Brain microvascular endothelial cell (primary cell): ENCODE results near the gene HSCB.

Experiments
- DNase-seq: peaks from one replicate; pipeline ENCODE4 v3.0.0-alpha.2; 2020
- H3K27ac ChIP-seq: fragments of 250-450 bp; sonication (Bioruptor Pico); 2 replicates; pipeline ENCODE4 v1.5.1; 2020; ENCODE audit warnings: mild to moderate bottlenecking, moderate library complexity
- H3K27me3 ChIP-seq: fragments of 250-450 bp; sonication (Bioruptor Pico); replicated peaks from 2 replicates; pipeline ENCODE4 v1.5.1; 2020; ENCODE audit warnings: mild to moderate bottlenecking
- H3K36me3 ChIP-seq: fragments of 250-450 bp; sonication (Bioruptor Pico); replicated peaks from 2 replicates; pipeline ENCODE4 v1.5.1; 2020; ENCODE audit warnings: mild to moderate bottlenecking
- H3K4me3 ChIP-seq: 2 replicates; pipeline ENCODE4 v1.5.1; 2011; ENCODE audit warnings: low read depth, mild to moderate bottlenecking, control low read depth, low read length, moderate library complexity
- CTCF ChIP-seq: IDR thresholded peaks from 2 replicates; pipeline ENCODE4 v1.5.1; 2011; ENCODE audit warnings: low read depth, mild to moderate bottlenecking, moderate library complexity, low read length, control low read depth, inconsistent platforms; ENCODE audit errors: missing control alignments
- in situ Hi-C: cut with HindIII; loops from 2 replicates; pipeline ENCODE4 v1.10.0; 2017; ENCODE audit warnings: low sequenced_read_pairs, low pct_ligation_motif_present

The HSCB gene

GRCh38 chr22:28791841-28792490 lies 50.1 kb downstream of the HSCB start:
- Histone ChIP-seq H3K4me3 (no peak overlapping the region), H3K27me3 (no peaks in the 10 kb centered on the region), H3K36me3 (peaks cover 39% of the 10 kb centered on the region), H3K27ac (no peak overlapping the region)
- no peak for DNase-seq
- TF ChIP-seq CTCF: no peak
- in situ Hi-C loops: no loop called here

- Histone ChIP-seq H3K27ac (no peak overlapping the region), H3K4me3 (no peak overlapping the region), H3K27me3 (no peaks in the 10 kb centered on the region), H3K36me3 (peaks cover 40% of the 10 kb centered on the region)
- no peak for DNase-seq
- in situ Hi-C loops: no loop called here
- TF ChIP-seq CTCF: no peak
Measured at GRCh38 chr22:28792491-28793383, 50.9 kb downstream of the HSCB start.

- no peak for TF ChIP-seq CTCF
- in situ Hi-C loops: no loop called here
- Histone ChIP-seq H3K27ac (no peak overlapping the region), H3K36me3 (peaks cover 48% of the 10 kb centered on the region), H3K27me3 (no peaks in the 10 kb centered on the region), H3K4me3 (no peak overlapping the region)
- no peak for DNase-seq
Measured at GRCh38 chr22:28793976-28794584, 52.2 kb downstream of the HSCB start.

- Histone ChIP-seq H3K27me3 (no peaks in the 10 kb centered on the region), H3K4me3 (no peak overlapping the region), H3K27ac (no peak overlapping the region), H3K36me3 (peaks cover 50% of the 10 kb centered on the region)
- TF ChIP-seq CTCF: no peak
- in situ Hi-C loops: no loop called here
- DNase-seq: no peak
Measured at GRCh38 chr22:28795071-28795693, 53.3 kb downstream of the HSCB start.

GRCh38 chr22:28795932-28796856 lies 54.4 kb downstream of the HSCB start:
- Histone ChIP-seq H3K4me3 (no peak overlapping the region), H3K36me3 (peaks cover 50% of the 10 kb centered on the region), H3K27ac (no peak overlapping the region), H3K27me3 (no peaks in the 10 kb centered on the region)
- in situ Hi-C loops: no loop called here
- TF ChIP-seq CTCF: no peak
- DNase-seq: no peak
